GM11168 (cell line): ENCODE results near the gene S100A2.
"Not testable (repeated sequence)": the region's sequence is repeated elsewhere in the genome, so short reads cannot be mapped to it uniquely, and the experiment has no call there.

Experiments used
- in situ Hi-C: fragments of 300-500 bp; cut with MboI; formaldehyde crosslinking; loops from one replicate; pipeline ENCODE4 v1.12.0; 2022; ENCODE audit warnings: low sequenced_read_pairs; ENCODE audit not compliant: unreplicated experiment

Gene S100A2

DNA sequence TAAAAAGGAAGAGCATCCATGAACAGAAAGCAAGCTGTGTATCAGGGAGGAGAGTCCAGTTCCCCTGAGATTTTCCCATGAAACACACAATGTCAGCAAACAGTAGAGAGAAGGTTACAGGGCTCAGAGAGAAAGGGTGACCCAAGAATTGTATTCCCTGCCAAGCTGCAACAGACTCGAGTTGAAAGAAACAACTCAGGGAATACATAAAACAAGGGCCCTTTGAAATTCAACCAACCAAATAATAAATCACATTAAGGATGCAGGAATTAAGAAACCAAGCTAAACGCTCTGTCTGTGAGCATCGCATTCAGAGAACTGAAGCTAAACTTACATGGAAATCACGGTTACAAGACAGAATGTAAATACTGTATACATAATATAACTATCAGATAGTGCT is 27.1 kb upstream of the S100A2 start:
- in situ Hi-C loops = no loop called here

DNA sequence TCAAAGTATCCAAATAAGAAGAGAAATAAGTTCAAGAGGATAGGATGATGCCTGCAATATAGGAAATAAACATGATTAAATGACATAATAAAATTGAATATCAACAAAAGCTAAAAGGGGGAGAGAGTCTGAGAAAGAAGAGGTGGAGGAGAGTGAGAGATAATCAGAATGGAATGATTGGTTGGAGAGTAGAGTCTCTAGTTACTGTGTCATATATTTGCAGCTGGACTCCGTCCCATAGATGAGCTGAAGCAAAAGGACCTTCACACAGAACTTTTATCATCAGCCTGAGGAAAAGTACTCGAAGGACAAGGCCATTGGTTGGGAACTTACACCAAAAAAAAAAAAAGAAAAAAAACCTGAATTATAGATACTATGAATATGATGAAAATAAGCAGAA is 22.8 kb upstream of the S100A2 start:
- in situ Hi-C loops = no loop called here

- in situ Hi-C loops = not testable (repeated sequence)
These were observed 22.4 kb upstream of the S100A2 start for GRCh38 chr1:153588033-153588432.

- in situ Hi-C loops = no loop called here
These were observed 21.7 kb upstream of the S100A2 start for GRCh38 chr1:153587314-153587713.

DNA sequence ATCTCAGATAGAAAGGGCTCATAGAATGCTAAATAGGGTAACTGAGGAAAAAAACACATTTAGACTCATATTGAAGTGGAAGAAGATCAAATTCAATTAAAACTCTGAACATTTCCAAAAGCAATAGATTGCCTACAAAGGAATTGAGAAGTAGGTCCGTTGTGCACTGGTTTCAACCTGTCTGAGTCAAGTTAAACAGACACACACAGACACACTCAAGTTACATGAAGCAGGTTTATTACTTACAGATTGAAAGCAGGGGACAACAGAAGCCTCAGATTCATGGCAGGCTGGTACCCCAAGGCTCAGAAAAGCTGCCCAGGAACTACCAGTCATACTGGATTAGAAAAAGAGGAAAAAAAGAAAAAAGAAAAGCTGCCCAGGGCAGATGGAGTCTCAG is 20.7 kb upstream of the S100A2 start:
- in situ Hi-C loops = no loop called here

DNA sequence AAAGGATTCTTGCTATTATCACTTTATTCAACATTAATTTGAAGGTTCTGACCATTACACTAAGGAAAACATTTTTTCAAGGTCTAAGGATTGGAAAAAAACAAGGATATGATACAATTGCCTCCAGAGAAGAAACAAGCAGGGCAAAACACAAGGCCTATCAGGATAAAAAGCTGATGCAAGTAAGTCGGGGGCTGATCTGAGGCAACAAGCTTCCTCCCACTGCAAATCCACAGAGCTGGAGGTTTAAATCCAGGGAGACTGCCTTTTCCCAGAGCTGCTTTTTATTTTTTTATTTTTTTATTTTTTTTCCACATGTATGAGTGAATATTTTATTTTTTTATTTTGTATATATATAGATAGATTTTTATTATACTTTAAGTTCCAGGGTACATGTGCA is 19.4 kb upstream of the S100A2 start:
- in situ Hi-C loops = no loop called here

GRCh38 chr1:153583976-153584375 is 18.3 kb upstream of the S100A2 start:
- in situ Hi-C loops = no loop called here

DNA sequence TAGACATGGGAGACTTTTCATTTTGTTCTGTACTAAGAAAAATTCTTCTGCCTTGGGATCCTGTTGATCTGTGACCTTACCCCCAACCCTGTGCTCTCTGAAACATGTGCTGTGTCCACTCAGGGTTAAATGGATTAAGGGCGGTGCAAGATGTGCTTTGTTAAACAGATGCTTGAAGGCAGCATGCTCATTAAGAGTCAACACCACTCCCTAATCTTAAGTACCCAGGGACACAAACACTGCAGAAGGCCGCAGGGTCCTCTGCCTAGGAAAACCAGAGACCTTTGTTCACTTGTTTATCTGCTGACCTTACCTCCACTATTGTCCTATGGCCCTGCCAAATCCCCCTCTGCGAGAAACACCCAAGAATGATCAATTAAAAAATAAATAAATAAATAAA is 17.9 kb upstream of the S100A2 start:
- in situ Hi-C loops = not testable (repeated sequence)

GRCh38 chr1:153582836-153583235 is 17.2 kb upstream of the S100A2 start:
- in situ Hi-C loops = not testable (repeated sequence)

- in situ Hi-C loops = no loop called here
These were observed 13.3 kb upstream of the S100A2 start for GRCh38 chr1:153578936-153579335.

DNA sequence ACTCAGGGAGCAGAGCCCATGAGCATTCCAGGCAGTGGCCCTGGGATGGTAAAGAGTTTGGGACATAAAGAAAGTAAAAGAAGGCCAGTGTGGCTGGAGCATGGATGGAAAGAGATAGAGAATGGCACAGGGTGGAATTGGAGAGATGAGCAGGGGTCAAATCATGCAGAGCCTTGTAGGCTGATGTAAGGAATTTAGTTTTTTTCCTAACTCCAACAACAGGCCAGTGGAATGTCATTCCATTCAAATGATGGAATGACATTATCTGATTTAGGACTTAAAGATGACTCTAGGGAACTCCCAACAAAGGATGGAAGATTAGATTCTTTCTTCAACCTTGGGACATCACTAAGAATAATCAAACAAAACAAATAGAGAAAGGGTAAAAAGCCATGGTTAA is 12.8 kb upstream of the S100A2 start:
- in situ Hi-C loops = no loop called here

DNA sequence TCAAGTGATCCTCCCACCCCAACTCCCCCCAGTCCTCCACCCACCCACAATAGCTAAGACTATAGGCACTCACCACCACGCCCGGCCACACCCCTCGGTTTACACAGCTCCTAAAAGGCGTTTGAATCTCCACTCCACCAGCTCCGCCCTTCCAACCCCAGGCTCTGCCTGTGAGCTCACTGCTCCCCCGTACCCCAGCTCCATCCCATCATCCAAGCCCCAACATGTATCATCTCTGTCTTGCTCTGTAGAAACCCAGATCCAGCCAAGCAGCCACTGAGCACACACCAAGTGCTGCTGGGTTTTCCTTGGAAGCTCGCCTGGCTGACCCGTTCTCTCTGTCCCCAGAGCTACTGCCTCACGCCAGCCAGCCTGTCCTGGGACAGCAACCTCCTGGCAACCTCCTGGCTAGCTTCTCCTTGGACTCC is 12.0 kb upstream of the S100A2 start:
- in situ Hi-C loops = no loop called here

GRCh38 chr1:153577138-153577537 is 11.5 kb upstream of the S100A2 start:
- in situ Hi-C loops = no loop called here

- in situ Hi-C loops = not testable (repeated sequence)
These were observed 9.9 kb upstream of the S100A2 start for GRCh38 chr1:153575497-153575896.

DNA sequence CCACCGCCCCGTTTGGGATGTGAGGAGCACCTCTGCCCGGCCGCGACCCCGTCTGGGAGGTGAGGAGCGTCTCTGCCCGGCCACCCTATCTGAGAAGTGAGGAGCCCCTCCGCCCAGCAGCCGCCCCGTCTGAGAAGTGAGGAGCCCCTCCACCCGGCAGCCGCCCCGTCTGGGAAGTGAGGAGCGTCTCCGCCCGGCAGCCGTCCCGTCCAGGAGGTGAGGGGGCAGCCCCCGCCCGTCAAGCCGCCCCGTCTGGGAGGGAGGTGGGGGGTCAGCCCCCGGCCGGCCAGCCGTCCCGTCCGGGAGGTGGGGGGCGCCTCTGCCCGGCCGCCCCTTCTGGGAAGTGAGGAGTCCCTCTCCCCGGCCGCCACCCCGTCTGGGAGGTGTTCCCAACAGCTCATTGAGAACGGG is 9.4 kb upstream of the S100A2 start:
- in situ Hi-C loops = not testable (repeated sequence)

DNA sequence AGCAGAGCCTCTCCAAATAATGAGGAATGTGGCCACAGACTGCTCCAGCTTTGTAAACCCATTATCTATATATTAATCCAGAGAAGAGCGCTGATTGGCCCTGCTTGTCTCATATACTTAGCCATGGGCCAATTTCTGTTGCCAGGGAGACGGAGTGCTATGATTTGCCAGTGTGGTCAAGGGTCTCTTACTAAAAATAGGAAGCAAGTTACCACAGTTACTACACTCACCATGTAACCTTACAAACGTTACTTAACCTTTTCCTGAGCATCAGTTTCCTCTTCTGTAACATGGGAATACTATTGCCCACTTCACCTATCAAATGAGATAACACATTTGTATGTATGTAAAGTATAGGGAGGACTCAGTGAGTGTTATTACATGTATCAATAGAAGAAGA is 7.7 kb upstream of the S100A2 start:
- in situ Hi-C loops = no loop called here

- in situ Hi-C loops = no loop called here
These were observed 6.9 kb upstream of the S100A2 start for GRCh38 chr1:153572569-153573015.

DNA sequence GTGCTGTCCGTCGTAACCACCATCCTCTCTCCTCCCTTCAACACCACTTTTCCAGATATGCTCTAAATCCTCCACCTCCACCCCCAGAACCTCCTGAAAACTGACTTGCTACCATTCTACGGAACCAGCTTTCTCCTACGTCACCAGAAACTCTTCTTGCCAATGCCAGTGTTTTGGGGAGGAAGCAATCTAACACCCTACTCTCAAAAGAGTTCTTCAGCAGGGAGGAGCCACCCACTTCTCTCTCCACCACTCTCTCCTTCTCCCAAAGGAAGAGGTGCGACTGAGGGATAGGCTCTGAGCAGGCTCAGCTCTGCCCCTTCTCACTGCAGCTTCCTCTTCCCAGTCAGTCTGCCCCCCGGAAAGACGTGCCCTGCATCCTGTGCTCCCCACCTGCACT is 6.1 kb upstream of the S100A2 start:
- in situ Hi-C loops = no loop called here

DNA sequence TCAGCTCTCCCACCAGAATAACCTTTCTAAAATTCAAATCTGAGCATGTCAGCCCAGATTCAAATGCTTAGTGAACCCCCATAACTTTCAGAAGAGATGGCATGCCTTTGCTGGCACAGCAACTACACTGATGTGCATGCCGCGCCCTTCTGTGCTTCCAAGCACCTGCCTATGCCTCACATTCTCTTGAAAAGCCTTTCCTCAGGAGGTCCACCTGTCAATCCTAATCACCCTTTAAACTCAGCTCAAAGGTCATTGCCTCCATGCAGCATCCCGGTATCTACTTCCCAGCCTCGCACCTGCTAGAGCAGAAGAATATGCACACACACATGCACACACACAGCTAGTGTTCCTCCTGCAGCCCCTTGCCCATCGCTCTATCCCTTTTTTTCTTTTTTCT is 5.2 kb upstream of the S100A2 start:
- in situ Hi-C loops = no loop called here

DNA sequence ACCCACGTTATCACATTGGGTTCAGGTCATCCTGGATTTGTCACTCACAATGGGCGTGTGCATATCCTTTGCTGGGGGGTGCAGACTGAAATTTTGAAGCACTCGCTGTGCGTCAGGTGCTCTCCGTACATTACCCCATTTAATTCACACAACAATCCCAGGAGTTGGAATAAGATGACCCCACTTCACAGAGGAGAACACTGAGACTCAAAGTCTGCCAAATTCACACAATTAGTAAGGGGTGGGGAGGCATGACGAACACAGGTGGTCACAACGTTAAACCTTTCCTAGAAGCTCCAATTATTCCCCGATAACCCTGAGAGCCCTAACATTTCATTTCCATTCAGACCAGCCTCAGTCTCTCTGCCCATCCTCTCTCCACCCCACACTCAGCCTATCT is 3.8 kb upstream of the S100A2 start:
- in situ Hi-C loops = no loop called here

DNA sequence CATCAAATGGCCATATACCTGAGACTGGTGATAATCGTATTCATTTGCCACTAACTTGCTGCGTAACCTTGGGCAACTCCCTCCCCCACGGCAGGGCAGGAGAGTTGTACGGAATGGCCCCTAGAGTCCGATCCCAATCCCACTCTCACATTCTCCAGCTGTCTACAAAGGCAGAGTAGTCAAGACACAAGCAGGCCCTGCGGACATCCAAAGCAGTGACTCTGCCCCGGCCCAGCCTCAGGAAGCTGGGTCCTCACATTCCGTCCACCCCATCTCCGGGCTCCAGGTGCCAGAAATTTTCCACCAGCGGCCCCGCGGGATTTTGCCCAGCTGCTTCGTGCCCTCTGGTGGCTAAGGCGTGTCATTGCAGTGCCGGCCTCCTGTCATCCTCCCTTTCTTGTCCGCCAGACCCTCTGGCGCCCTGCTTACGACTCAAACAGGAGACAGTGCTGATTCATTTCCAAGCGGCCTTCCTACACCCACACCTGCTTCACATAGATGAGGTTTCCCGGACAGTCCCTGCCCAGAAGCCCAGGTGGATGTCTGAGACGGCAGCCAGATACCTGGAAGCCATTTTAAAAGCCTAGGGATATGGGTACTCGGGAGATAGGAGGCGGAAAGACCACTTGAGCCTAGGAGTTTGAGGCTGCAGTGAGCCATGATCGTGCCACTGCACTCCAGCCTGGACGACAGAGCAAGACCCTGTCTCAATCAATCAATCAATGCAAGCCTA is 2.9 kb upstream of the S100A2 start:
- in situ Hi-C loops = no loop called here

- in situ Hi-C loops = no loop called here
These were observed 2.1 kb upstream of the S100A2 start for GRCh38 chr1:153567621-153568366.
